Endodermal cell (in vitro differentiated cells): ENCODE data around the gene EEIG2. TPM values are rescaled to one million over a fixed set of nuclear protein-coding genes. Genes with fewer than 3 reads are reported as not detected.

ENCODE experiments used
- DNase-seq: peaks from one replicate; pipeline ENCODE4 v3.0.0-alpha.2; 2017
- H3K27ac ChIP-seq: 2 replicates; pipeline ENCODE4 v1.5.1; 2013; ENCODE audit warnings: mild to moderate bottlenecking, low read depth, low read length, moderate library complexity
- H3K27me3 ChIP-seq: 2 replicates; pipeline ENCODE4 v1.6.1; 2013; ENCODE audit warnings: mild to moderate bottlenecking, low read length, moderate library complexity; ENCODE audit not compliant: insufficient read depth, control insufficient read depth, poor library complexity, severe bottlenecking
- H3K36me3 ChIP-seq: 2 replicates; pipeline ENCODE4 v1.7.0; 2013; ENCODE audit warnings: mild to moderate bottlenecking, low read length, moderate library complexity; ENCODE audit not compliant: control insufficient read depth, insufficient read depth
- H3K4me1 ChIP-seq: one replicate; pipeline ENCODE4 v1.7.0; 2013; ENCODE audit warnings: low read length; ENCODE audit not compliant: control insufficient read depth, insufficient read depth
- H3K4me3 ChIP-seq: 2 replicates; pipeline ENCODE4 v1.5.1; 2013; ENCODE audit warnings: mild to moderate bottlenecking, low read length, moderate library complexity
- H3K9ac ChIP-seq: 2 replicates; pipeline ENCODE4 v1.6.1; 2013; ENCODE audit warnings: mild to moderate bottlenecking, low read length, moderate library complexity; ENCODE audit not compliant: poor library complexity, severe bottlenecking; ENCODE audit errors: extremely low read depth
- H3K9me3 ChIP-seq: 2 replicates; pipeline ENCODE4 v1.6.1; 2013; ENCODE audit warnings: mild to moderate bottlenecking, low read length, moderate library complexity; ENCODE audit not compliant: control insufficient read depth
- H3K27ac Mint-ChIP-seq: 2 replicates; pipeline ENCODE4 v1.8.0; 2020; ENCODE audit warnings: mixed read lengths
- H3K27me3 Mint-ChIP-seq: 2 replicates; pipeline ENCODE4 v1.8.0; 2021; ENCODE audit warnings: mild to moderate bottlenecking, mixed read lengths; ENCODE audit not compliant: insufficient read depth
- H3K36me3 Mint-ChIP-seq: 2 replicates; pipeline ENCODE4 v1.8.0; 2020; ENCODE audit warnings: low read depth, mixed read lengths
- H3K4me1 Mint-ChIP-seq: 2 replicates; pipeline ENCODE4 v1.8.0; 2020; ENCODE audit warnings: mixed read lengths
- H3K4me3 Mint-ChIP-seq: 2 replicates; pipeline ENCODE4 v1.8.0; 2020; ENCODE audit warnings: mild to moderate bottlenecking, moderate library complexity, mixed read lengths
- H3K9me3 Mint-ChIP-seq: 2 replicates; pipeline ENCODE4 v1.8.0; 2020; ENCODE audit warnings: mild to moderate bottlenecking, mixed read lengths
- WGBS, 2 experiments: methylation state at CpG; one replicate each; pipeline versions ENCODE4 v1.1.5 to v1.1.7; 2013; ENCODE audit warnings: missing lambda C conversion rate in 2 of 2, mixed read lengths in 1 of 2; ENCODE audit not compliant: insufficient coverage in 1 of 2, insufficient read length in 1 of 2; 5-methylcytosine and 5-hydroxymethylcytosine counted together
- total RNA-seq, 2 donors: library from RNA; stranded (reverse); fragmentation: NEBNext Ultra II Directional in 1 of 2; extraction: Animal tissue kit (Norgen Biotek cat#: 25700) in 1 of 2; gene quantifications; 2 replicates in 1 of 2; 3 replicates in 1 of 2; pipeline ENCODE4 v1.2.1, GENCODE V29; 2021
- TF ChIP-seq, protein P1 (sequence below): fragments of 200-600 bp; sonication (generic); conservative IDR thresholded peaks from 2 replicates; pipeline ENCODE4 v1.5.0; 2021; ENCODE audit warnings: antibody characterized with exemption, mild to moderate bottlenecking

Gene EEIG2
- total RNA-seq, 2 donors from 2014 or later, result 10.2 to 12.9 TPM

DNA sequence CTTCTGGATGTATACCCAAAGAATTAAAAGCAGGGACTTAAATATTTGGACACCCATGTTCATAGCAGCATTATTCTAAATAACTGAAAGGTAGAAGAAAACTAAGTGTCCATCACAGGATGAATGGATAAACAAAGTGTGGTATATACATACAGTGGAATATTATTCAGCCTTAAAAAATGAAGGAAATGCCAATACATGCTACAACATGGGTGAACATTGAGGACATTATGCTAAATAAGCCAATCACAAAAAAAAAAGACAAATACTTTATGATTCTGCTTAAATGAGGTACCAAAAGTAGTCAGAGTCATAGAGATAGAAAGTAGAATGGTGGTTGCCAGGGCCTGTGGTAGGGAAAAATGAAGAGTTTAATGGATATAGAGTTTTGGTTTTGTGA lies 14.1 kb downstream of the EEIG2 start:
- Histone ChIP-seq H3K4me1 (no peaks in the 10 kb centered on the region), H3K9ac (no peak overlapping the region), H3K9me3 (peaks cover 17% of the 10 kb centered on the region), H3K27me3 (no peaks in the 10 kb centered on the region), H3K36me3 (peaks cover 5% of the 10 kb centered on the region), H3K27ac (no peak overlapping the region), H3K4me3 (no peak overlapping the region)
- peaks cover 11% of the 10 kb centered on the region for H3K36me3 Mint-ChIP-seq
- no peak for DNase-seq
- TF ChIP-seq, protein P1, sequence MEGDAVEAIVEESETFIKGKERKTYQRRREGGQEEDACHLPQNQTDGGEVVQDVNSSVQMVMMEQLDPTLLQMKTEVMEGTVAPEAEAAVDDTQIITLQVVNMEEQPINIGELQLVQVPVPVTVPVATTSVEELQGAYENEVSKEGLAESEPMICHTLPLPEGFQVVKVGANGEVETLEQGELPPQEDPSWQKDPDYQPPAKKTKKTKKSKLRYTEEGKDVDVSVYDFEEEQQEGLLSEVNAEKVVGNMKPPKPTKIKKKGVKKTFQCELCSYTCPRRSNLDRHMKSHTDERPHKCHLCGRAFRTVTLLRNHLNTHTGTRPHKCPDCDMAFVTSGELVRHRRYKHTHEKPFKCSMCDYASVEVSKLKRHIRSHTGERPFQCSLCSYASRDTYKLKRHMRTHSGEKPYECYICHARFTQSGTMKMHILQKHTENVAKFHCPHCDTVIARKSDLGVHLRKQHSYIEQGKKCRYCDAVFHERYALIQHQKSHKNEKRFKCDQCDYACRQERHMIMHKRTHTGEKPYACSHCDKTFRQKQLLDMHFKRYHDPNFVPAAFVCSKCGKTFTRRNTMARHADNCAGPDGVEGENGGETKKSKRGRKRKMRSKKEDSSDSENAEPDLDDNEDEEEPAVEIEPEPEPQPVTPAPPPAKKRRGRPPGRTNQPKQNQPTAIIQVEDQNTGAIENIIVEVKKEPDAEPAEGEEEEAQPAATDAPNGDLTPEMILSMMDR, result no peak
- no peak overlapping the region for H3K27ac Mint-ChIP-seq
- H3K9me3 Mint-ChIP-seq, result peaks cover 7% of the 10 kb centered on the region
- H3K4me3 Mint-ChIP-seq, result no peak overlapping the region
- no peaks in the 10 kb centered on the region for H3K4me1 Mint-ChIP-seq
- H3K27me3 Mint-ChIP-seq, result no peaks in the 10 kb centered on the region

DNA sequence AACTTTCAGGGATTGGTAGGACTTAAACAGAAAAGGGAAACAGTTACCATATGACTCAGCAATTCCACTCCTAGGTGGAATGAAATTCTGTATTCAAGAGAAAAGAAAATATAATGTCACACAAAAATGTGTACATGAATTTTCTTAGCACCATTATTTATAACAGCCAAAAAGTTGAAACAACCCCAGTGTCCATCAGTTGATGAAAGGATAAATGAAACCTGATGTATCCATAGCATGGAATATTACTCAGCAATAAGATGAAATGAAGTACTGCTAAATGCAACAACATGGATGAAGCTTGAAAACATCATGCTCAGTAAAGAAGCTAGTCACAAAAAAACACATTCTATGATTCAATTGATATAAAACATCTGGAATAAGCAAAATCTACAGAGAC lies 15.5 kb downstream of the EEIG2 start:
- H3K27ac ChIP-seq, result no peak overlapping the region
- no peaks in the 10 kb centered on the region for H3K4me1 ChIP-seq
- H3K36me3 Mint-ChIP-seq, result peaks cover 15% of the 10 kb centered on the region
- no peak overlapping the region for H3K27ac Mint-ChIP-seq
- peaks cover 12% of the 10 kb centered on the region for H3K9me3 Mint-ChIP-seq
- TF ChIP-seq, protein P1, result no peak
- H3K4me1 Mint-ChIP-seq, result no peaks in the 10 kb centered on the region
- H3K27me3 Mint-ChIP-seq, result no peaks in the 10 kb centered on the region
- H3K36me3 ChIP-seq, result peaks cover 5% of the 10 kb centered on the region
- no peak overlapping the region for H3K4me3 ChIP-seq
- H3K27me3 ChIP-seq, result no peaks in the 10 kb centered on the region
- H3K9ac ChIP-seq, result no peak overlapping the region
- peaks cover 28% of the 10 kb centered on the region for H3K9me3 ChIP-seq
- no peak for DNase-seq
- no peak overlapping the region for H3K4me3 Mint-ChIP-seq

DNA sequence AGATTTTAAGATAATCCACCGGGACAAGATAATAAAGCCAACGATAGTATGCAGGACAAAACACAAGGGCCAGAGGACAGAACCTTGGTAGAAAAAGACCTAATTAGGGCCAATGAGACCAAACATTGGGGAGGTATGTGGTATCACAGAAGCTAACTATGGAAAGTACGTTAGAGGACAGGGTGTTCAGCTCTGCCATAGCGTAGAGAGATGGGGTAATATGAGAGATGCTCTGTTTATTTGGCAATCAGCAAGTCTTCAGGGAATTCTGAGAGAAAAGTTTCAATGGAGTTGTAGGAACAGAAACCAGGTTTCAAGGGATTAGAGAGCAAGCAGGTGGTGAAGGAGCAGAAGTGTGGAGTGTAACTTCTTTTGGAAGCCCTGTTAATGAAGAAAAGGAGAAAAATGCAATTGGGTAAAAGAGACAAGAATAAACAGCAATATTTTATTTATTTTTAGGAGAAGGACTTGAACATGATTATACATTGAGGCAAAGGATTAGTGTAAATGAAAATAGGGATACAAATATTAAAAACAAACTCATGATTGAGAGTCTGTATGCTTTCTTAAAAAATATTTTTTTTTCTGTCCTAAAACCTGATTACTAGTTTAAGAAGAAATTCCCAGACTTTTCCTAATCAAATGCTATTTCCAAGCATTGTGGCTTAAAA lies 24.0 kb downstream of the EEIG2 start:
- Mint-ChIP-seq H3K36me3 (peaks cover 4% of the 10 kb centered on the region), H3K27ac (no peak overlapping the region), H3K4me1 (peaks cover 4% of the 10 kb centered on the region), H3K9me3 (peaks cover 18% of the 10 kb centered on the region), H3K27me3 (no peaks in the 10 kb centered on the region), H3K4me3 (no peak overlapping the region)
- no peaks in the 10 kb centered on the region for H3K27me3 ChIP-seq
- H3K4me3 ChIP-seq, result no peak overlapping the region
- no peak overlapping the region for H3K27ac ChIP-seq
- no peaks in the 10 kb centered on the region for H3K36me3 ChIP-seq
- DNase-seq, result no peak
- WGBS, 2 experiments, result 91 to 95% methylated on average over 4 of the region's 4 CpGs
- H3K9me3 ChIP-seq, result peaks cover 28% of the 10 kb centered on the region
- no peak overlapping the region for H3K9ac ChIP-seq
- no peaks in the 10 kb centered on the region for H3K4me1 ChIP-seq
- TF ChIP-seq, protein P1, result no peak
